ENCODE results near the gene IL25.

- TF ChIP-seq CTCF (IDR thresholded peaks at IDR 0.05) (no peak), POLR2A (IDR thresholded peaks at IDR 0.05) (no peak)
Observed at GRCh38 chr14:23371865-23372264, 744 bp upstream of the IL25 start.
